Neural cell (in vitro differentiated cells): ENCODE data around the gene TMEM132C.

Experiments used
- CTCF ChIP-seq: fragments of 450-650 bp; IDR thresholded peaks from 2 replicates; pipeline ENCODE4 v1.5.1; 2014; ENCODE audit warnings: antibody characterized with exemption, mild to moderate bottlenecking, moderate library complexity; ENCODE audit not compliant: poor library complexity, severe bottlenecking
- EP300 ChIP-seq: fragments of 450-650 bp; conservative IDR thresholded peaks from 2 replicates; pipeline ENCODE4 v1.6.1; 2014; ENCODE audit warnings: antibody characterized with exemption, mild to moderate bottlenecking, moderate library complexity; ENCODE audit not compliant: poor library complexity, severe bottlenecking
- EZH2 ChIP-seq: fragments of 200-600, 300-800 bp; shearing (Covaris generic), sonication (generic); IDR thresholded peaks from 2 replicates; pipeline ENCODE4 v1.6.1; 2014; ENCODE audit warnings: antibody characterized with exemption, low read length, borderline replicate concordance, mild to moderate bottlenecking; ENCODE audit not compliant: insufficient read depth, poor library complexity, severe bottlenecking
- MXI1 ChIP-seq: fragments of 450-650 bp; conservative IDR thresholded peaks from 2 replicates; pipeline ENCODE4 v1.6.1; 2014; ENCODE audit warnings: antibody characterized with exemption, mild to moderate bottlenecking; ENCODE audit not compliant: poor library complexity, severe bottlenecking
- POLR2AphosphoS5 ChIP-seq: IDR thresholded peaks from 2 replicates; pipeline ENCODE4 v1.6.1; 2012
- RAD21 ChIP-seq: fragments of 450-650 bp; conservative IDR thresholded peaks from 2 replicates; pipeline ENCODE4 v1.6.1; 2014; ENCODE audit warnings: antibody characterized with exemption, mild to moderate bottlenecking, moderate library complexity
- SMC3 ChIP-seq: fragments of 450-650 bp; conservative IDR thresholded peaks from 2 replicates; pipeline ENCODE4 v1.6.1; 2014; ENCODE audit warnings: antibody characterized with exemption, mild to moderate bottlenecking, moderate library complexity; ENCODE audit not compliant: poor library complexity
- TAF1 ChIP-seq: IDR thresholded peaks from 2 replicates; pipeline ENCODE4 v1.6.1; 2012; ENCODE audit warnings: low read depth
- TF ChIP-seq, protein P1 (sequence below): IDR thresholded peaks from 2 replicates; pipeline ENCODE4 v1.6.1; 2012; ENCODE audit warnings: borderline replicate concordance

DNA sequence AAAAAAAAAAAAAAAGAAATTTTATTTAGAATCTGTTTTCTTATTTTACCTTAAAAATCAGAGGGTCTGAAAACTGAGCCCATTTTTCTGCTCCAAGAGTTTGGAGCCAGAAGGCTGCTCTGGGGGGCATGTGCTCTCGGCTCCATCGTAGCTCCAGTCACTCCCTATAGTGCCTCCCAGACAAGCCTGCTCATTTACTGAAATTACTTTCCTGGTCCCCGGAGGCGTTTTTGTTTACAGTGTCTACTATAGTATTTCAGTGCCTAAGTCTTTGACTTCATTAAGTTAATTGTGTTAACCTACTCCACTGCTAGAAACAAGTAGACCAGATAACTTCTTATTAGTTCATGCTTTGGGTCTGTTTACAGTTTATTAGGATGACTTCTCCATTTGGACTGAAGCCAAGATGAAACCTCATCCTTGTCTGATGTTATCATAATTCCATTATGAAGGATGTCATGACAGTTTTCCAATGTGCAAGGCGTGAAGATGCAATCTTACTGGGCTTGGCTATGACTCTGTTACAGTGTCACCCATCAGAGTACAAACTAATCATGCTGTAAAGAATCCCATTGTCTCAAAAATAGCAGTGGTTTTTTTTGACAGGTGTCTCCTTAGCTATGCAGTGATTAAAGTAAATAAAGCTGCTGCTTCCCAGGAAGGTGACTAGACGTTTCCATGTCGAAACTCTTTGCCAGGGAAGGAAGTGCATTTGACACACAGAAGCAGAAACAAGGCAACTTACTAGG, 182.3 kb downstream of the TMEM132C start:
- no peak for TF ChIP-seq CTCF
- peak; percentile 86 for TF ChIP-seq POLR2AphosphoS5
- TF ChIP-seq EP300, result peak; percentile 94
- TF ChIP-seq EZH2, result no peak
- TF ChIP-seq, protein P1, sequence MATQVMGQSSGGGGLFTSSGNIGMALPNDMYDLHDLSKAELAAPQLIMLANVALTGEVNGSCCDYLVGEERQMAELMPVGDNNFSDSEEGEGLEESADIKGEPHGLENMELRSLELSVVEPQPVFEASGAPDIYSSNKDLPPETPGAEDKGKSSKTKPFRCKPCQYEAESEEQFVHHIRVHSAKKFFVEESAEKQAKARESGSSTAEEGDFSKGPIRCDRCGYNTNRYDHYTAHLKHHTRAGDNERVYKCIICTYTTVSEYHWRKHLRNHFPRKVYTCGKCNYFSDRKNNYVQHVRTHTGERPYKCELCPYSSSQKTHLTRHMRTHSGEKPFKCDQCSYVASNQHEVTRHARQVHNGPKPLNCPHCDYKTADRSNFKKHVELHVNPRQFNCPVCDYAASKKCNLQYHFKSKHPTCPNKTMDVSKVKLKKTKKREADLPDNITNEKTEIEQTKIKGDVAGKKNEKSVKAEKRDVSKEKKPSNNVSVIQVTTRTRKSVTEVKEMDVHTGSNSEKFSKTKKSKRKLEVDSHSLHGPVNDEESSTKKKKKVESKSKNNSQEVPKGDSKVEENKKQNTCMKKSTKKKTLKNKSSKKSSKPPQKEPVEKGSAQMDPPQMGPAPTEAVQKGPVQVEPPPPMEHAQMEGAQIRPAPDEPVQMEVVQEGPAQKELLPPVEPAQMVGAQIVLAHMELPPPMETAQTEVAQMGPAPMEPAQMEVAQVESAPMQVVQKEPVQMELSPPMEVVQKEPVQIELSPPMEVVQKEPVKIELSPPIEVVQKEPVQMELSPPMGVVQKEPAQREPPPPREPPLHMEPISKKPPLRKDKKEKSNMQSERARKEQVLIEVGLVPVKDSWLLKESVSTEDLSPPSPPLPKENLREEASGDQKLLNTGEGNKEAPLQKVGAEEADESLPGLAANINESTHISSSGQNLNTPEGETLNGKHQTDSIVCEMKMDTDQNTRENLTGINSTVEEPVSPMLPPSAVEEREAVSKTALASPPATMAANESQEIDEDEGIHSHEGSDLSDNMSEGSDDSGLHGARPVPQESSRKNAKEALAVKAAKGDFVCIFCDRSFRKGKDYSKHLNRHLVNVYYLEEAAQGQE, result peak; percentile 99
- no peak for TF ChIP-seq RAD21
- TF ChIP-seq TAF1, result no peak
- no peak for TF ChIP-seq MXI1
- no peak for TF ChIP-seq SMC3
